Measurements from ENCODE around the gene ZSCAN22.
"Not testable (repeated sequence)": the region's sequence is repeated elsewhere in the genome, so short reads cannot be mapped to it uniquely, and the experiment has no call there.

The ZSCAN22 gene

GRCh38 chr19:58367698-58368454 lies 41.1 kb downstream of the ZSCAN22 start:
- FAIRE-seq (no peak), DNase-seq (ENCODE audit: insufficient read length) (no peak)
- no peak for TF ChIP-seq TAF1 (IDR thresholded peaks at IDR 0.05; ENCODE audit: borderline replicate concordance, low read depth, low read length)
- no peak for TF ChIP-seq POLR2AphosphoS5 (IDR thresholded peaks at IDR 0.05; ENCODE audit: low read depth, low read length)
- TF ChIP-seq POLR2A (IDR thresholded peaks at IDR 0.05; ENCODE audit: low read depth, low read length), result no peak

GRCh38 chr19:58368561-58369360 lies 42.0 kb downstream of the ZSCAN22 start:
- TF ChIP-seq POLR2A (IDR thresholded peaks at IDR 0.05; ENCODE audit: low read depth, low read length), result no peak
- TF ChIP-seq POLR2AphosphoS5 (IDR thresholded peaks at IDR 0.05; ENCODE audit: low read depth, low read length), result no peak
- FAIRE-seq (no peak), DNase-seq (ENCODE audit: insufficient read length) (no peak)

GRCh38 chr19:58372311-58373133 lies 45.7 kb downstream of the ZSCAN22 start:
- TF ChIP-seq POLR2A (IDR thresholded peaks at IDR 0.05; ENCODE audit: low read depth, low read length), result no peak
- TF ChIP-seq TAF1 (IDR thresholded peaks at IDR 0.05; ENCODE audit: borderline replicate concordance, low read depth, low read length), result no peak
- no peak for TF ChIP-seq POLR2AphosphoS5 (IDR thresholded peaks at IDR 0.05; ENCODE audit: low read depth, low read length)
- DNase-seq (ENCODE audit: insufficient read length) (no peak), FAIRE-seq (no peak)

GRCh38 chr19:58374200-58374599 lies 47.4 kb downstream of the ZSCAN22 start:
- no peak for TF ChIP-seq TAF1 (IDR thresholded peaks at IDR 0.05; ENCODE audit: borderline replicate concordance, low read depth, low read length)
- no peak for TF ChIP-seq POLR2A (IDR thresholded peaks at IDR 0.05; ENCODE audit: low read depth, low read length)
- TF ChIP-seq POLR2AphosphoS5 (IDR thresholded peaks at IDR 0.05; ENCODE audit: low read depth, low read length), result no peak
- FAIRE-seq, result no peak
- DNase-seq (ENCODE audit: insufficient read length), result no peak

- not testable (repeated sequence) for FAIRE-seq; DNase-seq (ENCODE audit: insufficient read length)
These were observed 49.9 kb downstream of the ZSCAN22 start for GRCh38 chr19:58376724-58377123.

GRCh38 chr19:58379246-58379645 lies 52.5 kb downstream of the ZSCAN22 start:
- no peak for TF ChIP-seq TAF1 (IDR thresholded peaks at IDR 0.05; ENCODE audit: borderline replicate concordance, low read depth, low read length)
- no peak for TF ChIP-seq POLR2AphosphoS5 (IDR thresholded peaks at IDR 0.05; ENCODE audit: low read depth, low read length)
- no peak for TF ChIP-seq POLR2A (IDR thresholded peaks at IDR 0.05; ENCODE audit: low read depth, low read length)
- no peak for DNase-seq (ENCODE audit: insufficient read length)
- no peak for FAIRE-seq

- no peak for TF ChIP-seq TAF1 (IDR thresholded peaks at IDR 0.05; ENCODE audit: borderline replicate concordance, low read depth, low read length)
- TF ChIP-seq POLR2AphosphoS5 (IDR thresholded peaks at IDR 0.05; ENCODE audit: low read depth, low read length), result no peak
- TF ChIP-seq POLR2A (IDR thresholded peaks at IDR 0.05; ENCODE audit: low read depth, low read length), result no peak
- FAIRE-seq (no peak), DNase-seq (ENCODE audit: insufficient read length) (no peak)
These were observed 53.4 kb downstream of the ZSCAN22 start for GRCh38 chr19:58380037-58380661.

GRCh38 chr19:58380662-58381459 lies 54.1 kb downstream of the ZSCAN22 start, which contains the start of gene ZNF837:
TSS of gene ZNF837 (minus strand) at chr19:58381030. CDS start at chr19:58369332, 11,698 bp downstream.
- TF ChIP-seq POLR2A (IDR thresholded peaks at IDR 0.05; ENCODE audit: low read depth, low read length) (peak; percentile 82; the same call in 1 of the 2 replicates), POLR2AphosphoS5 (IDR thresholded peaks at IDR 0.05; ENCODE audit: low read depth, low read length) (peak; percentile 77), TAF1 (IDR thresholded peaks at IDR 0.05; ENCODE audit: borderline replicate concordance, low read depth, low read length) (peak; percentile 87)
- FAIRE-seq, result peak; percentile 98
- peak; percentile 94 for DNase-seq (ENCODE audit: insufficient read length)

- DNase-seq (ENCODE audit: insufficient read length) (no peak), FAIRE-seq (peak; percentile 30)
- TF ChIP-seq POLR2A (IDR thresholded peaks at IDR 0.05; ENCODE audit: low read depth, low read length) (no peak), TAF1 (IDR thresholded peaks at IDR 0.05; ENCODE audit: borderline replicate concordance, low read depth, low read length) (no peak), POLR2AphosphoS5 (IDR thresholded peaks at IDR 0.05; ENCODE audit: low read depth, low read length) (no peak)
These were observed 54.8 kb downstream of the ZSCAN22 start for GRCh38 chr19:58381460-58382212.

Data from GM12892 (cell line).